ENCODE measurements around the gene MLPH. TPM values are rescaled to one million over a fixed set of nuclear protein-coding genes. Genes with fewer than 3 reads are reported as not detected.

The MLPH gene
- total and polyA plus RNA-seq, 4 donors, result 2.3 to 10.1 (median 3.9) TPM

DNA sequence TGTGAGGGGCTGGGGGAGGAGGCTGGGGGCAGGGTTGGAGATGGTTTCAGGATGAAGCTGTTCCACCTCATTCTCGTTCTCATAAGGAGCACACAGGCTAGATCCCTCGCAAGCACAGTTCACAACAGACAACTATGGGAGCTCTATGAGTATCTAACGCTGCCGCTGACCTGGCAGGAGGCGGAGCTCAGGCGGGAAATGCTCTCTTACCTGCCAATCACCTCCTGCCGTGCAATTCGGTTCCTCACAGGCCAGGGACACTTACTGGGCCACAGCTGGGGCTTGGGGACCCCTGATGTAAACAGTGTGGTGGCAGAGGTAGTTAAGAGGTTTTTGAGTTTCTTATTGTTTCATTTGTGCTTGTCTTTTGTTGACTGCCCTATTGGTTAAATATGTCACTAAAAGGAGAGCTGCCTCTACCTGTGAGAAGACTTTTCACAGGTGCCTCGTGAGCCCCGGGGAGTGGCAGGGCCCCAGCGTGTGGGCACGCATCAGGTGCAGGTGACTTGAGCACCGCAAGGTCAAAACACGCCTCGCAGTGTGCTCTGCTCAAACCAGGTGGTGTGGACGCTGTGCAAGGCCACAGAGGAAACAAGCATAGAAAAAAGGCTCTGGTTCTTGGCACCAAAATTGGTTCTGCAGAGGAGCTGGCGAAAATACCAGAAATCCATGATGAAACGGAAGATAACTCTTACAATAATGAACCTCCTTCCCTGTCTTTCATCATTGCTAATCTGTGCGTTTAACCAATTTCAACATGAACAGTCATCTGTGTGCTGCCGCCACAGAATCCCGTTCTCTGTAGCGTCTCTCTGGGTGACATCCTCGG, 10.2 kb downstream of the MLPH start:
- Histone ChIP-seq H3K27me3 (ENCODE audit: control insufficient read depth in 1 of 2, insufficient read depth in 2 of 2, low read length in 1 of 2) (no peaks in the 10 kb centered on the region), H3K4me1 (ENCODE audit: control insufficient read depth in 1 of 2, insufficient read depth in 2 of 2, low read length in 2 of 2) (no peaks in the 10 kb centered on the region), H3K36me3 (ENCODE audit: control insufficient read depth in 1 of 2, insufficient read depth in 2 of 2, low read length in 1 of 2) (no peaks in the 10 kb centered on the region), H3K4me3 (ENCODE audit: low read length in 2 of 2) (no peak overlapping the region), H3K9me3 (ENCODE audit: control insufficient read depth, low read length) (no peaks in the 10 kb centered on the region), H3K27ac (ENCODE audit: low read depth in 1 of 2, low read length in 2 of 2) (no peak overlapping the region)
- 91% methylated on average over 23 of the region's 23 CpGs for WGBS, 2 donors
- DNase-seq (peak in 1 of 2 donors; percentile 34), ATAC-seq (ENCODE audit: low FRiP score) (no peak)
- intact Hi-C loops (cut with DNase I), result no loop called here

DNA sequence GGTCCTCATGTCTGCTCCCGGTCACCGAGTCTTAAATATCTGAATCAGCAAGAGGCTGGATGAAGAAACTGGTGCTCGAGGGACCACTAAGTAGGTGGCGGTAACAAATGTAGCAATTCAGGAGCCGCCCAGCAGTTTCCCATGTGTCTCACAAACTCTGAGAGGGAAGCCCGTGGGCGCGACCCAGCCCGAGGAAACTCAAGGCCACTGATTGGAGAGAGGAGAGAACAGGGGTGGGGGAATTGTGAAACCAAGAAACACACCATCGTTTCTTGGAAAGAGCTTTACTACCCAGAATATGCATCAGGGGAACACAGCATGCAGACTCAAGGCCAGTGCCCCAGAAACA, 10.8 kb downstream of the MLPH start:
- Histone ChIP-seq H3K36me3 (ENCODE audit: control insufficient read depth in 1 of 2, insufficient read depth in 2 of 2, low read length in 1 of 2) (no peaks in the 10 kb centered on the region), H3K4me1 (ENCODE audit: control insufficient read depth in 1 of 2, insufficient read depth in 2 of 2, low read length in 2 of 2) (no peaks in the 10 kb centered on the region), H3K27ac (ENCODE audit: low read depth in 1 of 2, low read length in 2 of 2) (no peak overlapping the region), H3K9me3 (ENCODE audit: control insufficient read depth, low read length) (no peaks in the 10 kb centered on the region), H3K27me3 (ENCODE audit: control insufficient read depth in 1 of 2, insufficient read depth in 2 of 2, low read length in 1 of 2) (no peaks in the 10 kb centered on the region), H3K4me3 (ENCODE audit: low read length in 2 of 2) (no peak overlapping the region)
- intact Hi-C loops (cut with DNase I), result no loop called here
- 71 to 72% methylated on average over 10 of the region's 10 CpGs for WGBS, 2 donors
- peak in 1 of 2 donors; percentile 73 for DNase-seq
- no peak for ATAC-seq (ENCODE audit: low FRiP score)

DNA sequence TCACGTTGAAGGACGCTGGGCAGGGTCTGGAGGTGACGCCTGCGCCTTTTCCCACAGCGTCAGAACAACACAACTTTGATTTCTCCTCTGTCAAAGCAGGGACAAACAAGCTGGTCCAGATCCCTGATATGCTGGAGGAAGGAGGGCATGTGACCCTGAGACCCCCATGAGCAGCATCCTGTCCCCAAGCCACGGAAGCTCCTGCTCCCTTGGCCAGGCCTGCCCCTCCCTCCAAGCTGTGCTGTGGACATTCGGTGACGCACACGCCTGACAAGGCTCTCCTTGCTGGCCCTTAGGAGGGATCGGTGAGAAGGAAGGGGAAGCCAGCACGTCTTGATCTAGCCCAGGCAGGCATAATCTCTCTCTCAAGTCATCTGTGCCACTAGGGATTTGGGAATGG, 11.3 kb downstream of the MLPH start:
- 80 to 81% methylated on average over 11 of the region's 11 CpGs for WGBS, 2 donors
- no peak overlapping the region for H3K4me3 ChIP-seq (ENCODE audit: low read length in 2 of 2)
- no peak overlapping the region for H3K27ac ChIP-seq (ENCODE audit: low read depth in 1 of 2, low read length in 2 of 2)
- intact Hi-C loops (cut with DNase I), result no loop called here
- DNase-seq (peak in 1 of 2 donors; percentile 33), ATAC-seq (ENCODE audit: low FRiP score) (no peak)
- H3K27me3 ChIP-seq (ENCODE audit: control insufficient read depth in 1 of 2, insufficient read depth in 2 of 2, low read length in 1 of 2), result no peaks in the 10 kb centered on the region
- H3K36me3 ChIP-seq (ENCODE audit: control insufficient read depth in 1 of 2, insufficient read depth in 2 of 2, low read length in 1 of 2), result no peaks in the 10 kb centered on the region
- H3K4me1 ChIP-seq (ENCODE audit: control insufficient read depth in 1 of 2, insufficient read depth in 2 of 2, low read length in 2 of 2), result no peaks in the 10 kb centered on the region
- H3K9me3 ChIP-seq (ENCODE audit: control insufficient read depth, low read length), result no peaks in the 10 kb centered on the region

DNA sequence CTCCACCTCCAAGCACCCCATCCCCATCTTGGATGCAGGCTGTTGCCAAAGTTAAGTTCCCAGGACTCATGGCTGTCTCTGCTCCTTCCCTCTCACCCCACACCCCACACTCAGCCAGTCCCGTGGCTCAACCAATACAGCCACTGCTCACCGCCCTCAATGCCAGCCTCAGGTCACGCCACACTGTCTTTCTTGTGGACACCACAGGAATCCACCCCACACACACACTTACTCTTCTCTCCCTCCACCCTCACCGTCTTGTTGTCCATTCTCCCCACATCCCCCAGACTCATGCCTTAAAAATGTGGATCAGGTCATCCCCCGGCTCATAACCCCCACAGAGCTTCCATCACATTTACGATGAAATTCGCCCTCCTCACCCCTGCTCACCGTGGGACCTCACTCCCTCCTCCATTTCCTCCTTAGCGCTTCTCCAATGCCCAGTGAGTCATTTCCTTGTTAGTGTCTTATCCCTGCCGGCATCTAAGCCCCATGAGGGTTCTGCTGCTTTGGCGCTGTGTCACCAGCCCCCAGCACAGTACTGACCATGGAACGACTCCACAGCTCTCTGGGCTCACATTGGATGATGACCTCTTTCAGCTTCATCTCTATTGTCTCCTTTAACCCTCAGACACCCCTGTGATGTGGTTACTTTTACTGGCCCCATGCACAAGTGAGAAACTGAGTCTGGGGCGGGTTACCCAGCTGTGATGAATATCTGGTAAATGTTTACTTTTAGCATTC, 13.8 kb downstream of the MLPH start:
- ATAC-seq (ENCODE audit: low FRiP score), result no peak
- no peak overlapping the region for H3K4me3 ChIP-seq (ENCODE audit: low read length in 2 of 2)
- 73% methylated on average over 13 of the region's 13 CpGs for WGBS, 2 donors
- H3K27me3 ChIP-seq (ENCODE audit: control insufficient read depth in 1 of 2, insufficient read depth in 2 of 2, low read length in 1 of 2), result no peaks in the 10 kb centered on the region
- DNase-seq, result peak in 1 of 2 donors; percentile 42
- no peaks in the 10 kb centered on the region for H3K4me1 ChIP-seq (ENCODE audit: control insufficient read depth in 1 of 2, insufficient read depth in 2 of 2, low read length in 2 of 2)
- intact Hi-C loops (cut with DNase I), result no loop called here
- no peaks in the 10 kb centered on the region for H3K36me3 ChIP-seq (ENCODE audit: control insufficient read depth in 1 of 2, insufficient read depth in 2 of 2, low read length in 1 of 2)
- no peak overlapping the region for H3K27ac ChIP-seq (ENCODE audit: low read depth in 1 of 2, low read length in 2 of 2)
- H3K9me3 ChIP-seq (ENCODE audit: control insufficient read depth, low read length), result no peaks in the 10 kb centered on the region

DNA sequence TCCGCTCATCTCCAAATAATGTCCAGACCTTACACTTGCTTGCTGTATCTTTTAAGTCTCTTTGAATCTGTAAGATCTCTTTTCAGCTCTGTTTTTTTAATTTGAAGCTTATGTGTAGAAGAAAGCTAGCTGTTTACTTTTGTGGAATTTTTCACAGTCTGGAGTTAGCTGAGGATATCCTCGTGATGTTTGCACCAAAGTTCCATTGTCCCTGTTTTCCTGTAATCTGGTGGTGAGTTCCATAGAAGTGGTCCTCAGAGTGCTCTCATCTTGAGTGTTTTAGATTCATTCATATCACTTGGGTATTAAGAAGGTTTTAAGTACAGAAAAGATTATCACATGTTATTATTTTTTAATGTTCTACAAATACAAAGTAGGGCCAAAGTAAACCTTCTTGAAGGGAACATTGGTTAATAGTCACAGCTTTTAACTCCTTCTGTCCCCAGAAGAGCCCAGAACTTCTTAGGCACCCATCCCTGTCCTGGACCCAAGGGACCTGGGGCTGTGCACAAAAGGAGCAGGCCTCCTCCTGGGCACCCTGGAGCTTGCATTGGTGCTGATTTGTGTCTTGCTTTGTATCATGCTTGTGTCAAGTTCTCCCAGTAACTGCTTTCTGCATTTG, 15.0 kb downstream of the MLPH start:
- 55 to 58% methylated on average over 2 of the region's 2 CpGs for WGBS, 2 donors
- H3K27ac ChIP-seq (ENCODE audit: low read depth in 1 of 2, low read length in 2 of 2), result no peak overlapping the region
- ATAC-seq (ENCODE audit: low FRiP score), result peak; percentile 26

DNA sequence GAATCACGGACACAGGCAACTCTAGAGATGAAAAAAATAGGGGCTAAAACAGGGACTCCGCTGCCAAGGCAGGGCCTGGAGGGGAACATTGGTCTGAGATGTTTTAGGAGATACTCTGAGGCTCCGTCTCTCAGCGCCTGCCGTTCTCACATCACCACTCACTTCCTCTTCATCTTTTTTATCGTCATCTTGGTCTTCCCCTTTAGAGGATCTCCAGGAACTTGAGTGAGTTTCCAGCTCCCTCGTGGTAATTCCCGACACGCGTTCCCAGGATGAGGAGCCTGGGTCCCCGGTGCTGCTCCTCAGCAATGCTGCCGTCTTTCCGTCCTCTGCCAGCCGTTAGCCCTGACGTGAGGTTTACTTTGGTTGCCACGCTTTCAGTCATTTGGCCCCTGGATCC, 16.1 kb downstream of the MLPH start:
- Histone ChIP-seq H3K27ac (ENCODE audit: low read depth in 1 of 2, low read length in 2 of 2) (no peak overlapping the region), H3K27me3 (ENCODE audit: control insufficient read depth in 1 of 2, insufficient read depth in 2 of 2, low read length in 1 of 2) (no peaks in the 10 kb centered on the region), H3K9me3 (ENCODE audit: control insufficient read depth, low read length) (no peaks in the 10 kb centered on the region), H3K4me1 (ENCODE audit: control insufficient read depth in 1 of 2, insufficient read depth in 2 of 2, low read length in 2 of 2) (no peaks in the 10 kb centered on the region), H3K36me3 (ENCODE audit: control insufficient read depth in 1 of 2, insufficient read depth in 2 of 2, low read length in 1 of 2) (no peaks in the 10 kb centered on the region), H3K4me3 (ENCODE audit: low read length in 2 of 2) (no peak overlapping the region)
- no peak for ATAC-seq (ENCODE audit: low FRiP score)
- DNase-seq, result peak in 1 of 2 donors; percentile 42
- WGBS, 2 donors, result 93 to 96% methylated on average over 16 of the region's 16 CpGs
- intact Hi-C loops (cut with DNase I), result no loop called here

More for the DNA sequence above, 15.0 kb downstream of the MLPH start:
- H3K4me1 ChIP-seq (ENCODE audit: control insufficient read depth in 1 of 2, insufficient read depth in 2 of 2, low read length in 2 of 2), result no peaks in the 10 kb centered on the region
- no peaks in the 10 kb centered on the region for H3K27me3 ChIP-seq (ENCODE audit: control insufficient read depth in 1 of 2, insufficient read depth in 2 of 2, low read length in 1 of 2)
- no peaks in the 10 kb centered on the region for H3K9me3 ChIP-seq (ENCODE audit: control insufficient read depth, low read length)
- DNase-seq, result peak in 1 of 2 donors; percentile 19
- no peaks in the 10 kb centered on the region for H3K36me3 ChIP-seq (ENCODE audit: control insufficient read depth in 1 of 2, insufficient read depth in 2 of 2, low read length in 1 of 2)
- intact Hi-C loops (cut with DNase I), result no loop called here
- H3K4me3 ChIP-seq (ENCODE audit: low read length in 2 of 2), result no peak overlapping the region

DNA sequence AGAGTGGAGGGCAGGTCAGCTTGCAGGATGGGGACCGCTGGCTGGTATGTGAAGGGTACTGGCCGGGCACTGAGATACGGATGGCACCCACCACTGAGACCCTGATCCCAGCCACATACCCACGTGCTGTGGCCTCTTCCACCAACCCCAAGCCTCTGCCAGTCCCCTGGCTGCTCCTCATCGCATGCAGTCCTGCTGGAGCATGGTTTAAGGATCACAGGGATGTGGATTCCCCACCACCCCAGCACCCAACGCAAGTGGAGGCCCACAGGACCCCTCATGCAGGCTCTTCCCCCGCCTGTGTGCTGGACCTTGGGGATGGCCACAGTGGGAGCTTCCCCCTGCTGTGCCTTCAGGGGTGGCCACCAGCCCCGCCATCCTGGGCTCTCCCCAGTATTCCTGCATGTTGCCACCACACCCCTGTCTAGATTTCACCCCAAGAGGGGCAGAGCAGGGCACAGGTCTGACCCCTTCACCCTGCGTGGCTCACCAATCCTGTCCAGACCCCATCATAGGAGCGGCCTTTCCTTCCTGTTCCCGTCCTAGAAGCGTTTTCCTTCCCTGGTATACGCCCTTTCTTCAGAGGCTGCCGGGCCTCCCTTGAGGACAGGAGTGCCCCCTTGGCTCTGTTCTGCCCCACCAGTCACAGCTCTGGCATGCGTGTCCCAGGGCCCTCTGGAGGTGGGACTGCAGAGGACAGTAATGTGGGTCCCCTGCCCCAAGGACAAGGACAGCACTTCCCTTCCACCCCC, 18.3 kb downstream of the MLPH start:
- H3K9me3 ChIP-seq (ENCODE audit: control insufficient read depth, low read length), result no peaks in the 10 kb centered on the region
- no peaks in the 10 kb centered on the region for H3K36me3 ChIP-seq (ENCODE audit: control insufficient read depth in 1 of 2, insufficient read depth in 2 of 2, low read length in 1 of 2)
- H3K4me1 ChIP-seq (ENCODE audit: control insufficient read depth in 1 of 2, insufficient read depth in 2 of 2, low read length in 2 of 2), result no peaks in the 10 kb centered on the region
- intact Hi-C loops (cut with DNase I), result no loop called here
- ATAC-seq (ENCODE audit: low FRiP score) (no peak), DNase-seq (peak in 1 of 2 donors; percentile 61)
- WGBS, 2 donors, result 96 to 98% methylated on average over 14 to 15 of the region's 15 CpGs
- no peak overlapping the region for H3K27ac ChIP-seq (ENCODE audit: low read depth in 1 of 2, low read length in 2 of 2)
- no peaks in the 10 kb centered on the region for H3K27me3 ChIP-seq (ENCODE audit: control insufficient read depth in 1 of 2, insufficient read depth in 2 of 2, low read length in 1 of 2)
- no peak overlapping the region for H3K4me3 ChIP-seq (ENCODE audit: low read length in 2 of 2)

DNA sequence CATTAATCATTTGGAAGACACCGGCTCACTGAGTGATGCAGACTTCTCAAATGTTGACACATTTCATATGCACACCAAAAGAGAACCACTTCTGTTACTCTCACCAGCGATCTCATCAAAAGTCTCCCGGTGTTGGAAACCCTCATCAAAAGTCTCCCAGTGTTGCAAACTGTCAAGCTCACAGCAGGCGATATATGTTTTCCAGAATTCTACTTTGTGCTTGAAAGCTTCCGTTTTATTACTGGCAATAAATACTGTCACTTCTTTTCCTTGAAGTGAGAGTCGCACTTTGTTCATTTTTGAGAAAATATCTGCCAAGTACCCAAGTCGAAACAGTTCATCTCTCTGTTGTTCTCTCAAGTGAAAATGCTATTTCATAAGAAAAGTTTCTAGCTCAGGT, 20.5 kb downstream of the MLPH start:
- no peaks in the 10 kb centered on the region for H3K27me3 ChIP-seq (ENCODE audit: control insufficient read depth in 1 of 2, insufficient read depth in 2 of 2, low read length in 1 of 2)
- no peaks in the 10 kb centered on the region for H3K4me1 ChIP-seq (ENCODE audit: control insufficient read depth in 1 of 2, insufficient read depth in 2 of 2, low read length in 2 of 2)
- DNase-seq (no peak), ATAC-seq (ENCODE audit: low FRiP score) (no peak)
- H3K9me3 ChIP-seq (ENCODE audit: control insufficient read depth, low read length), result no peaks in the 10 kb centered on the region
- intact Hi-C loops (cut with DNase I), result no loop called here
- no peak overlapping the region for H3K4me3 ChIP-seq (ENCODE audit: low read length in 2 of 2)
- WGBS, 2 donors, result 81 to 83% methylated on average over 7 of the region's 7 CpGs
- no peak overlapping the region for H3K27ac ChIP-seq (ENCODE audit: low read depth in 1 of 2, low read length in 2 of 2)
- H3K36me3 ChIP-seq (ENCODE audit: control insufficient read depth in 1 of 2, insufficient read depth in 2 of 2, low read length in 1 of 2), result no peaks in the 10 kb centered on the region
